DND-41 (cell line): ENCODE measurements around the gene SIPA1.
A peak's percentile ranks its signal among the peaks of the same experiment; 100 is the strongest.

Experiments
- ATAC-seq: fragments of 200-7000 bp; cut with Tn5 transposase; 3 replicates; pipeline ENCODE4 v1.9.1; 2021; ENCODE audit warnings: low read depth; ENCODE audit not compliant: insufficient read depth
- DNase-seq: peaks from one replicate; pipeline ENCODE4 v3.0.0-alpha.2; 2020
- H2AFZ ChIP-seq: 2 replicates; pipeline ENCODE4 v1.6.0; 2012; ENCODE audit warnings: low read depth, low read length
- H3K27ac ChIP-seq: 2 replicates; pipeline ENCODE4 v1.5.1; 2012; ENCODE audit warnings: low read length, inconsistent platforms
- H3K27me3 ChIP-seq: fragments of 200-600 bp; sonication (generic); 2 replicates; pipeline ENCODE4 v1.6.0; 2012; ENCODE audit warnings: low read length, mild to moderate bottlenecking, inconsistent platforms; ENCODE audit not compliant: insufficient read depth, poor library complexity
- H3K36me3 ChIP-seq: 2 replicates; pipeline ENCODE4 v1.5.1; 2012; ENCODE audit warnings: low read length, inconsistent platforms; ENCODE audit not compliant: insufficient read depth
- H3K4me1 ChIP-seq: 2 replicates; pipeline ENCODE4 v1.5.1; 2012; ENCODE audit warnings: mild to moderate bottlenecking, low read length; ENCODE audit not compliant: insufficient read depth
- H3K4me2 ChIP-seq: 2 replicates; pipeline ENCODE4 v1.6.0; 2012; ENCODE audit warnings: mild to moderate bottlenecking, moderate library complexity, low read length, inconsistent platforms; ENCODE audit not compliant: insufficient read depth
- H3K4me3 ChIP-seq, 2 experiments: fragments of 200-600 bp in 1 of 2; shearing (Covaris generic) in 1 of 2; 2 replicates each; pipeline ENCODE4 v1.5.1; 2012 to 2016; ENCODE audit warnings: inconsistent platforms in 2 of 2, low read length in 2 of 2, mild to moderate bottlenecking in 2 of 2, low read depth in 1 of 2, moderate library complexity in 1 of 2
- H3K79me2 ChIP-seq: 2 replicates; pipeline ENCODE4 v1.6.0; 2012; ENCODE audit warnings: low read length, inconsistent platforms; ENCODE audit not compliant: insufficient read depth
- H3K9ac ChIP-seq: 2 replicates; pipeline ENCODE4 v1.6.0; 2012; ENCODE audit warnings: low read depth, mild to moderate bottlenecking, inconsistent platforms, low read length, moderate library complexity
- H3K9me3 ChIP-seq: 2 replicates; pipeline ENCODE4 v1.5.1; 2012; ENCODE audit warnings: low read length, moderate library complexity, mild to moderate bottlenecking, inconsistent platforms; ENCODE audit not compliant: insufficient read depth, severe bottlenecking
- H4K20me1 ChIP-seq: 2 replicates; pipeline ENCODE4 v1.6.0; 2012; ENCODE audit warnings: low read length; ENCODE audit not compliant: insufficient read depth
- EZH2 ChIP-seq: IDR thresholded peaks from 3 replicates; pipeline ENCODE4 v1.6.1; 2012; ENCODE audit warnings: borderline replicate concordance, low read depth, mild to moderate bottlenecking, moderate library complexity, low read length, inconsistent platforms; ENCODE audit not compliant: severe bottlenecking
- TF ChIP-seq, protein P1 (sequence below): IDR thresholded peaks from 2 replicates; pipeline ENCODE4 v1.5.1; 2012; ENCODE audit warnings: borderline replicate concordance, low read length, moderate library complexity, mild to moderate bottlenecking; ENCODE audit not compliant: poor library complexity, severe bottlenecking; ENCODE audit errors: extremely low read depth

Gene SIPA1

DNA sequence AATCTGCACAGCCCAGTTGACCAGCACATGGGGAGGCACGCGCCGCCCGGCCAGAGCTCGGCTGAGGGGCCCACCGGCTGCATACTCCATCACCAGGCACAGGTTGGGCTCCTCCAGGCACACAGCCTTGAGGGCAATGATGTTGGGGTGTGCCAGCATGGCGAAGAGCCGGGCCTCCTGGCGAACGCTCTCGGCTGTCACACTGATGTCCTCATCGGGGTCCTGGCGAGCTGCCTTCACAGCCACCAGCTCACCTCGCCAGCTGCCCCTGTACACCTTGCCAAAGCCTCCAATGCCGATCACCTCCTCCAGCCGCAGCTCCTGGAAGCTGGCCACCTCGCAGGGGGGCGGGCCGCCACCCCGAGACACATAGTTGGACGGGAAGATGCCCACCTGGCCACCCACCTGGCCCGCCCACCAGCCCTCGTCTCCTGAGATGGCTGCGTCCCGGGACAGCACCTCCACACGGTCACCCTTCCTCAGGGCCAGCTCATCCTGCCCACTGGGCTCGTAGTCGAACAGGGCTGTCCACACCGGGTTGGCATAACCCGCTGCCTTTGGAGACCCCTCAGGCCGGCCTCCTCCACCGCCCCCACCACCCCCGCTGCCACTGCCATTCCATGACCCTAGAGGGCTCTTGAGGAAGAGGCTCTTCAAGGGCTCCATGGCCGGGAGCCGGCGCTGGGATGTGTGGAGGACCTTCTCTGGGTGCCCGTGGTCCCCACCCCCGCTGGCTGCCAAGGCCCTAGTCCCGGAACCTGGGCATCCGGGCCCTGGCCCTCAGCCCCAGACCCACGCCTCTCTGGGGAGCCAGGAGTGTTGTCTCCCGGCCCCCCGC, 24.6 kb upstream of the SIPA1 start:
- Histone ChIP-seq H3K9me3 (no peaks in the 10 kb centered on the region), H3K27ac (peak overlapping the region; percentile 93), H3K4me3 (peak overlapping the region; percentile 82 to 99; a peak in 3 of 4 replicates), H3K27me3 (no peaks in the 10 kb centered on the region), H3K36me3 (peaks cover 65% of the 10 kb centered on the region), H3K79me2 (peaks cover 87% of the 10 kb centered on the region), H2AFZ (peak overlapping the region; percentile 94), H3K9ac (peak overlapping the region; percentile 84), H3K4me2 (peak overlapping the region; percentile 86), H4K20me1 (peaks cover 35% of the 10 kb centered on the region), H3K4me1 (peaks cover 58% of the 10 kb centered on the region)
- no peak for TF ChIP-seq EZH2
- TF ChIP-seq, protein P1, sequence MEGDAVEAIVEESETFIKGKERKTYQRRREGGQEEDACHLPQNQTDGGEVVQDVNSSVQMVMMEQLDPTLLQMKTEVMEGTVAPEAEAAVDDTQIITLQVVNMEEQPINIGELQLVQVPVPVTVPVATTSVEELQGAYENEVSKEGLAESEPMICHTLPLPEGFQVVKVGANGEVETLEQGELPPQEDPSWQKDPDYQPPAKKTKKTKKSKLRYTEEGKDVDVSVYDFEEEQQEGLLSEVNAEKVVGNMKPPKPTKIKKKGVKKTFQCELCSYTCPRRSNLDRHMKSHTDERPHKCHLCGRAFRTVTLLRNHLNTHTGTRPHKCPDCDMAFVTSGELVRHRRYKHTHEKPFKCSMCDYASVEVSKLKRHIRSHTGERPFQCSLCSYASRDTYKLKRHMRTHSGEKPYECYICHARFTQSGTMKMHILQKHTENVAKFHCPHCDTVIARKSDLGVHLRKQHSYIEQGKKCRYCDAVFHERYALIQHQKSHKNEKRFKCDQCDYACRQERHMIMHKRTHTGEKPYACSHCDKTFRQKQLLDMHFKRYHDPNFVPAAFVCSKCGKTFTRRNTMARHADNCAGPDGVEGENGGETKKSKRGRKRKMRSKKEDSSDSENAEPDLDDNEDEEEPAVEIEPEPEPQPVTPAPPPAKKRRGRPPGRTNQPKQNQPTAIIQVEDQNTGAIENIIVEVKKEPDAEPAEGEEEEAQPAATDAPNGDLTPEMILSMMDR, result no peak
- no peak for ATAC-seq
- no peak for DNase-seq

DNA sequence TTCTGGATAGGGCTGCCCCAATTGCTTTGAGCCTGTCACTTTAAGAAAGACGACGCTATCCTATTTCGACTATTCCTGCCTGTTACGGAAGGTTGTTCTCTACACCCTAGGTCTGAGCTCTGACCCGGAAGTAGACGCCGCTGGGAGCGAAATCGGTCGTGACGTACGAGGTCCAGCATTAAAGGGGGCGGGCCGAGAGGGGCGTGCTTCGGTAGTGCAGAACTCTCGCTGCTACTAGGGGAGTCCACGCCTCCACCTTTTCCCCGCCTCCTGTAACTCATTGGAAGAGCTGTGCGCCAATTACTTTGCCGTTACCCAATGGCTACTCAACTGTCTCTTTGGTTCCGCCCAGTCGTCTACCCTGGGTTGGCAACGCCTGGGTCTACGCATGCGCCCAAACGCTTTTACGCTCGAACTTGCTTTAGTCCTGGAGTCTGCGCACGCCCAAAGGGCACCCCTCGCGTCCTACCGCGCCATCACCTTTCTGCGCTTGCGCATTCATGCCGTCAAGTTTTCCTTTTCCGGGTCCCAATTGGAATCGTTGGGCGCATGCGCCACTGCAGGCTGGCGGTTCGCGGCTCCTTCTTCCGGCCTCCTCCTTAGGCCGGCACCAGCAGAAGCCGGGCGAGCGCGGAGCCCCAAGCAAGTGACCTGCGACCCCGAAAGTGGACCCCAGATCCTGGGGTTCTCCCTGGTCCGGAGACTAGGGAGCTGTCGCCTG, 22.5 kb upstream of the SIPA1 start, which contains the start of gene PCNX3:
Gene PCNX3 (plus strand): TSS at position 548 of the 721 bp plus-strand sequence. CDS start 536 bp downstream, outside the sequence.
- H2AFZ ChIP-seq, result peak within 1 kb of the TSS; percentile 94
- H3K4me2 ChIP-seq, result peak within 1 kb of the TSS; percentile 100
- ATAC-seq (peak; percentile 88), DNase-seq (peak; percentile 100)
- H3K79me2 ChIP-seq, result peaks cover 93% of the 10 kb centered on the region
- TF ChIP-seq EZH2, result no peak
- TF ChIP-seq, protein P1, result no peak
- H3K4me3 ChIP-seq, result peak within 1 kb of the TSS; percentile 82 to 99
- peak within 1 kb of the TSS; percentile 93 for H3K27ac ChIP-seq
- peaks cover 46% of the 10 kb centered on the region for H4K20me1 ChIP-seq
- H3K27me3 ChIP-seq, result no peaks in the 10 kb centered on the region
- H3K36me3 ChIP-seq, result peaks cover 70% of the 10 kb centered on the region
- H3K4me1 ChIP-seq, result peaks cover 64% of the 10 kb centered on the region
- peak within 1 kb of the TSS; percentile 84 for H3K9ac ChIP-seq
- H3K9me3 ChIP-seq, result no peaks in the 10 kb centered on the region

DNA sequence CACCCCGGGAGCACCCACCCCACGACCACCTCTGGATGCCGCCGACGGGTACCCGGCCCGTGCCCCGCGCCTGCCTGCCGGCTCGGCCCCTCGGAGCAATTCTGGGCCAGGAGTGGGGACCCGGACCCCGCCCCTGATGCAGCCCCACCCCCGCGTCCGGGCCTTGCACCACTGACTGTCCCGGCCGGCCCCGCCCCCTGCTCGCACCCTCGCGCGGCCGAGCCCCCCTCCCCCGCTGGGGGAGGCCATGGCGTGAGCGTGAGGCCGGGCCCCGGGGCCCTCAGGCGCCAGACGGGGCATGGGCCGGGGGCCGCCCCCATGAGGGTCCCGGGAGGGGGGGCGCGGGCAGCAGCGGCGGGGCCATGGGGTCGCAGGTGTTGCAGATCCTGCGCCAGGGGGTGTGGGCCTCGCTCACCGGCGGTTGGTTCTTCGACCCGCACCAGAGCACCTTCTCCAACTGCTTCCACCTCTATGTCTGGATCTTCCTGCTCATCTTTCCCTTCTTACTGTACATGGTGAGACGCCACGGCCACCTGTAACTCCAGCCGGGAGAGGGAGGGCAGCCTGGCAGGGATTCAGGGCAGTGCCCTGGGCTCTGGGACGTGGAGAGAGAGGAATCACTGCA, 21.8 kb upstream of the SIPA1 start:
- H3K9me3 ChIP-seq, result no peaks in the 10 kb centered on the region
- H4K20me1 ChIP-seq, result peaks cover 50% of the 10 kb centered on the region
- peak overlapping the region; percentile 66 for H2AFZ ChIP-seq
- peaks cover 91% of the 10 kb centered on the region for H3K79me2 ChIP-seq
- H3K27ac ChIP-seq, result peak overlapping the region; percentile 74
- peak overlapping the region; percentile 59 to 97 for H3K4me3 ChIP-seq
- peak overlapping the region; percentile 100 for H3K4me2 ChIP-seq
- H3K36me3 ChIP-seq, result peaks cover 70% of the 10 kb centered on the region
- DNase-seq, result peak; percentile 62
- no peak for TF ChIP-seq EZH2
- TF ChIP-seq, protein P1, result no peak
- H3K9ac ChIP-seq, result peak overlapping the region; percentile 78
- peaks cover 57% of the 10 kb centered on the region for H3K4me1 ChIP-seq
- ATAC-seq, result no peak
- no peaks in the 10 kb centered on the region for H3K27me3 ChIP-seq
